ENCODE data around the gene PRCD. TPM values are rescaled to one million over a fixed set of nuclear protein-coding genes. Genes with fewer than 3 reads are reported as not detected.

Gene PRCD
- total RNA-seq (2022; extraction: Qiagen RNA extraction; ENCODE audit: low read depth): 0.02 TPM in 1 of 5 replicates, not detected in the others

DNA sequence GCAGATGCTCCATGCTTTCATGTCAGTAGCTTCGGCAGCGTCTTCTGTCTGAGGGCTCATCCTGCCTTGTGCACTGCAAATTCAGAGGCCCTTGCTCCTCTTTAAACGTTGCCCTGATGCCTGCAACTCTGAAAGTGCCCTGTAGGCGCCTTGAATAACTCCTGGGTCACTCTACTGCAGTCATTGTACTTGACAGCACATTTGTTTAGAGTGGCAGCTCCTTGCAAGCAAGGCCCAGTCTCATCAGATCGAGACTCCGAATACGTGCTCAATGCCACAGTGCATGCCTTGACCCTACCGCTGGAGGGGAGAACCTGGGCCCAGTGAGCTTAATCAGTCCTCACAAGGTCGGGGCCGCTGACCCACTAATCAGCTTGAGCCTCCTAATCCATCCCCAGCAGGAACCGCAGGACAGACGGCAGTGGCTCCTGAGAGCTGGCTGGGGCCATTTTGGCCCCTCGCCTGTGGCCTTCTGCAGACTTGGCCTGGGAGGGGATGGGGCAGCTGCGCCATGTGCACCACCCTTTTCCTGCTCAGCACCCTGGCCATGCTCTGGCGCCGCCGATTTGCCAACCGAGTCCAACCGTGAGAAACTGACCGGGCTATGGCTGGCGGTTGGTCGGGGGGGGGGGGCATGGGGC lies at the start of gene PRCD:
PRCD (plus strand) TSS at position 414 of the 641 bp plus-strand sequence; CDS start at position 512, 98 bp downstream.

GRCh38 chr17:76501018-76501826 lies 38.6 kb upstream of the PRCD start, which contains the start of gene RHBDF2:
RHBDF2 (minus strand) TSS chr17:76501423; CDS start chr17:76481524, 19,899 bp downstream.

GRCh38 chr17:76537578-76538280 lies 2.1 kb upstream of the PRCD start, which contains the start of gene CYGB:
CYGB (minus strand) TSS chr17:76537709; CDS start chr17:76537542, 167 bp downstream.

GRCh38 chr17:76585649-76586593 lies 46.1 kb downstream of the PRCD start, which contains the start of gene ST6GALNAC2:
ST6GALNAC2 (minus strand) TSS chr17:76585860; CDS start chr17:76585808, 52 bp downstream.

Other genes with a start within 250 kb of the PRCD start
- gene QRICH2, start 231.8 kb upstream of the PRCD start, total RNA-seq (2022; extraction: Qiagen RNA extraction; ENCODE audit: low read depth): 0.91 to 2.4 TPM (median 1.1 TPM) in 5 replicates
- gene PRPSAP1, start 186.1 kb upstream of the PRCD start, total RNA-seq (2022; extraction: Qiagen RNA extraction; ENCODE audit: low read depth): 57.3 to 69.3 TPM (median 63.4 TPM) in 5 replicates
- gene SPHK1, start 155.4 kb upstream of the PRCD start, total RNA-seq (2022; extraction: Qiagen RNA extraction; ENCODE audit: low read depth): 46.3 to 67.7 TPM (median 55.5 TPM) in 5 replicates
- gene UBE2O, start 86.9 kb upstream of the PRCD start, total RNA-seq (2022; extraction: Qiagen RNA extraction; ENCODE audit: low read depth): 31.1 to 38.0 TPM (median 34.6 TPM) in 5 replicates
- gene AANAT, start 72.4 kb upstream of the PRCD start, total RNA-seq (2022; extraction: Qiagen RNA extraction; ENCODE audit: low read depth): 0.25 to 0.50 TPM (median 0.31 TPM) in 4 of 5 replicates, not detected in the other
- 56.3 to 75.4 TPM (median 63.3 TPM) in 5 replicates for gene RHBDF2, start 38.6 kb upstream of the PRCD start, total RNA-seq (2022; extraction: Qiagen RNA extraction; ENCODE audit: low read depth)
- gene CYGB, start 2.3 kb upstream of the PRCD start, total RNA-seq (2022; extraction: Qiagen RNA extraction; ENCODE audit: low read depth): 1.1 to 1.9 TPM (median 1.2 TPM) in 5 replicates
- 0.22 to 0.61 TPM (median 0.47 TPM) in 5 replicates for gene ST6GALNAC2, start 45.8 kb downstream of the PRCD start, total RNA-seq (2022; extraction: Qiagen RNA extraction; ENCODE audit: low read depth)
- 0.30 to 0.31 TPM in 2 of 5 replicates, not detected in the others for gene ST6GALNAC1, start 103.7 kb downstream of the PRCD start, total RNA-seq (2022; extraction: Qiagen RNA extraction; ENCODE audit: low read depth)
- gene MXRA7, start 170.9 kb downstream of the PRCD start, total RNA-seq (2022; extraction: Qiagen RNA extraction; ENCODE audit: low read depth): 58.7 to 65.6 TPM (median 62.3 TPM) in 5 replicates
- 72.1 to 89.0 TPM (median 83.0 TPM) in 5 replicates for gene JMJD6, start 186.6 kb downstream of the PRCD start, total RNA-seq (2022; extraction: Qiagen RNA extraction; ENCODE audit: low read depth)
- 59.0 to 66.9 TPM (median 61.5 TPM) in 5 replicates for gene METTL23, start 186.8 kb downstream of the PRCD start, total RNA-seq (2022; extraction: Qiagen RNA extraction; ENCODE audit: low read depth)
- gene SRSF2, start 197.3 kb downstream of the PRCD start, total RNA-seq (2022; extraction: Qiagen RNA extraction; ENCODE audit: low read depth): 379 to 470 TPM (median 431 TPM) in 5 replicates
- 20.5 to 23.6 TPM (median 22.5 TPM) in 5 replicates for gene MFSD11, start 198.1 kb downstream of the PRCD start, total RNA-seq (2022; extraction: Qiagen RNA extraction; ENCODE audit: low read depth)

Measured in A549 treated with CpdA at 1 μM for 4 hours (cell line).